ENCODE data around the gene ATP5MC2.

DNA sequence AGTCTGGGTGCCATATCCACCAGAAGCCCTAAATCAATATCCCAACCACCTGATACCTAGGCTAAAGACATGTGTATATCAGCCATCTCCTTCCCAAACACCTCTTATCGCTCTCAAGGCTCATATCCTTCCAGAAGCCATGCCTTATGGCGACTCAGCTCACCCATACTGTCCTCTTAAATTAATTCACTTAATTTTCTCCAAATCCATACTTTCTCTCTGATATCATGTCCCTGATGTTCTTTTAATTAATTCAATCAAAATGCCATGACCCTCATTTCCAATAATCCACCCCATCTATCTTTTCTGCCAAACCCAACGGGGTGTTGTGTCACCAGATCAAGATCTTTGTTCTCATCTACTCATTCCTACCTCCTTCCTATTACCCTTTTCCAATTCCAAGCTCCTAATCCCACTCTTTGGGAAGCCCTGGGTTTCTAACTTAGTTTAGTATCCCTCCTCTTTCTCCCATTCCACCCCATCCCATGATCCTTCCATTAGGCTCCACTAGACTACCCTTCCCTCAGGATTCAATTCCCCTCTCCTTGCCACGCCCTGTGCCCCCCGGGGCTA lies 50.4 kb downstream of the ATP5MC2 start:
- TF ChIP-seq ESRRA (IDR thresholded peaks at IDR 0.05; ENCODE audit: borderline replicate concordance, low read depth) (no peak), RFX5 (IDR thresholded peaks at IDR 0.05; ENCODE audit: low read depth, low read length) (no peak), NFYB (IDR thresholded peaks at IDR 0.05; ENCODE audit: extremely low read depth, insufficient read length) (no peak), NRF1 (conservative IDR thresholded peaks at IDR 0.05 in 1 of 2, IDR thresholded peaks at IDR 0.05 in 1 of 2) (no peak), ZNF561 (CRISPR knock-in tag; conservative IDR thresholded peaks at IDR 0.05) (no peak), SMC3 (conservative IDR thresholded peaks at IDR 0.05; ENCODE audit: insufficient read depth, low read depth, low read length) (no peak), ZNF668 (CRISPR knock-in tag; IDR thresholded peaks at IDR 0.05) (no peak), ATF1 (CRISPR knock-in tag; IDR thresholded peaks at IDR 0.05) (no peak), ATF1 (tag; IDR thresholded peaks at IDR 0.05) (no peak), YY1 (IDR thresholded peaks at IDR 0.05; ENCODE audit: borderline replicate concordance in 1 of 3, control insufficient read depth in 1 of 3, extremely low read depth in 1 of 3, insufficient read depth in 3 of 3, insufficient read length in 1 of 3, insufficient replicate concordance in 2 of 3, low read depth in 1 of 3, low read length in 2 of 3) (no peak), EP300 (IDR thresholded peaks at IDR 0.05; ENCODE audit: low read length) (no peak; the same call in 1 of the 2 replicates), ZNF274 (IDR thresholded peaks at IDR 0.05; ENCODE audit: borderline replicate concordance, low read depth, low read length) (no peak), EZH2 (IDR thresholded peaks at IDR 0.05; ENCODE audit: borderline replicate concordance, low read depth, low read length) (no peak)
- TF ChIP-seq, protein P1, sequence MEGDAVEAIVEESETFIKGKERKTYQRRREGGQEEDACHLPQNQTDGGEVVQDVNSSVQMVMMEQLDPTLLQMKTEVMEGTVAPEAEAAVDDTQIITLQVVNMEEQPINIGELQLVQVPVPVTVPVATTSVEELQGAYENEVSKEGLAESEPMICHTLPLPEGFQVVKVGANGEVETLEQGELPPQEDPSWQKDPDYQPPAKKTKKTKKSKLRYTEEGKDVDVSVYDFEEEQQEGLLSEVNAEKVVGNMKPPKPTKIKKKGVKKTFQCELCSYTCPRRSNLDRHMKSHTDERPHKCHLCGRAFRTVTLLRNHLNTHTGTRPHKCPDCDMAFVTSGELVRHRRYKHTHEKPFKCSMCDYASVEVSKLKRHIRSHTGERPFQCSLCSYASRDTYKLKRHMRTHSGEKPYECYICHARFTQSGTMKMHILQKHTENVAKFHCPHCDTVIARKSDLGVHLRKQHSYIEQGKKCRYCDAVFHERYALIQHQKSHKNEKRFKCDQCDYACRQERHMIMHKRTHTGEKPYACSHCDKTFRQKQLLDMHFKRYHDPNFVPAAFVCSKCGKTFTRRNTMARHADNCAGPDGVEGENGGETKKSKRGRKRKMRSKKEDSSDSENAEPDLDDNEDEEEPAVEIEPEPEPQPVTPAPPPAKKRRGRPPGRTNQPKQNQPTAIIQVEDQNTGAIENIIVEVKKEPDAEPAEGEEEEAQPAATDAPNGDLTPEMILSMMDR (IDR thresholded peaks at IDR 0.05 in 2 of 3, conservative IDR thresholded peaks at IDR 0.05 in 1 of 3; ENCODE audit: insufficient read depth in 2 of 3, low read depth in 1 of 3, low read length in 3 of 3), result no peak

All from K562 (cell line).